ENCODE results near the gene ARRB1. TPM values are rescaled to one million over a fixed set of nuclear protein-coding genes. Genes with fewer than 3 reads are reported as not detected.
"Not testable (repeated sequence)": the region's sequence is repeated elsewhere in the genome, so short reads cannot be mapped to it uniquely, and the experiment has no call there.

The ARRB1 gene
- total RNA-seq, 1 donor from 2014 or later: 1.0 TPM

DNA sequence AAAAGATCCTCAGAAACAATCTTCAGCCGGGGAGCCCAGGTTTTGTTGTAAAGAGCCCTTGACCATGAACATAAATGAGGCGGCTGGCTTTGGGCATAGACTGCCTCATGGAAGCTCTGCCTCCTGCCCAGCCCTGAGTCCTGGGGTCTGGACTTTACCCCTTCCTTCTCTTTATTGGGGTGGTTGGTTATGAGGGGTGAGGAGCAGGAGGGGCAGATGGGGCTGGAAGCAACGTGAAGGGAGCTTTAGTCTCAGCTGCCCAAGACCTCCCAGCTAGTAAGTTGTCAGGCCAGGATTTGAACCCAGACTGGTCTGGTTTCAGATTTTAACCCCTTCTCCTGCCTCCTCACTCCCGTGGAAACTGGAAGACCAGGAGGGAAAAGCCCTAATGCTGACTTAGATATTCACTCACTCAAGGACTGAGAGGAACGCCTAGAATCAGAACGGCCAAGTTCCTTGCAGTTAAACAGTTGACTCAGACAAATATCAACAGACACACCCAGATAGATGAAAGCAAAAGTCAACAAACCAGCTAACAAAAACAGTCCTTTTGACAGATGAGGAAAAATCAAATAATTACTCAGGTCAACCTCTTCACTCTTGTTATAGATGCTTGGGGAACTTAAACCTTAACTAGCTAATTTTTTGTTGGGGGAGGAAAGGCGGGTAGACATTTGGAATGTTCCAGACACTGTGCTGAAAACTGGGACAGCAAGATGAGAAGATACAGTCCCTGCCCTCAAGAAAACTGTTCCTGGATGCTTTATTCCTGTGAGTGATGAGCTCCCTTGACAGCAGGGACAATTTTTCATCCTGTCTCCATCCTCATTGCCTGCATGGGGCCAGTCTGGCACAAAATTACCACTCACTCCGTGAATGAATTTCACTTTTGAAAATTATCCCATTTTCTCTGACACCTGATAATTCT is 20.8 kb upstream of the ARRB1 start:
- Histone ChIP-seq H3K4me3 (no peak overlapping the region), H2AFZ (replicated peaks) (no peak overlapping the region)

DNA sequence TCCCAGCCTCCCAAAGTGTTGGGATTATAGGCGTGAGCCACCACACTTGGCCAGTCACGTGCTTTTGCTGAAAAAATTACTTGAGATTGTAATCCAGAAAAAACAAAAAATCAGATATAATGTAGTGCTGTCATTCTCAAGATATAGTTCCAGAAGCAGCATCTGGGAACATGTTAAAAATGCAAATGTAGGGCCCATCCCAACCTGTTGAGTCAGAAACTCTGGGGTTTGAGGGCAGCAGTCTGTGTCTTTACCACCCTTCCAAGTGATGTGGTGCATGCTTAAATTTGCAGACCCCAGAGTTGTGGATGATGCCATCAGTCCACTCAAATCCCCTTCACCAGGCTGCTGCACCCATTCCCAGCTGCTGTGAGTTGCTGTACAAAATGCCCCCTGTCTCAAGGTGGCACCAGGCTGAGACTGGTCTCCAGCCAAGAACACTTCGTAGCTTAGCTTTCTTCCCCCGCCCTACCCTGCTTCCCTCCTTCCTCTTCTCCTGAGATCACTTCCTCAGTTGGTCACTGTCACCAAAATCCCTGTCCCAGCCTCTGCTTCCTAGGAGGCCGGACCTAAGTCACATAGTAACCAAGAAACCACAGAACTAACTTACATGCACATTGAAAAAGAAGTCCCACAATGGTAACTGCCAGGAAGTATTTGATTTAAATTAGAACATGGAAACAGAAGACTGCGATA is 18.2 kb upstream of the ARRB1 start:
- no peak overlapping the region for H3K4me3 ChIP-seq
- peaks cover 4% of the 10 kb centered on the region for H3K27me3 Mint-ChIP-seq (ENCODE audit: insufficient read depth, low read depth)
- H3K9ac ChIP-seq: no peak overlapping the region
- no peak overlapping the region for H3K4me2 ChIP-seq
- H3F3A ChIP-seq (ENCODE audit: low read depth): no peaks in the 10 kb centered on the region
- no peak overlapping the region for H3K27ac Mint-ChIP-seq
- no peaks in the 10 kb centered on the region for H3K4me1 Mint-ChIP-seq
- DNase-seq (ENCODE audit: low spot score): no peak
- peaks cover 7% of the 10 kb centered on the region for H3K9me3 Mint-ChIP-seq
- no peaks in the 10 kb centered on the region for H3K27me3 ChIP-seq
- H3K79me2 ChIP-seq (ENCODE audit: low read depth): no peaks in the 10 kb centered on the region
- H3K4me3 Mint-ChIP-seq: no peak overlapping the region
- no peaks in the 10 kb centered on the region for H3K9me3 ChIP-seq (ENCODE audit: low read depth)
- H3K36me3 Mint-ChIP-seq: no peaks in the 10 kb centered on the region
- H3K4me1 ChIP-seq: no peaks in the 10 kb centered on the region
- H3K36me3 ChIP-seq: no peaks in the 10 kb centered on the region
- H3K27ac ChIP-seq: no peak overlapping the region
- TF ChIP-seq EZH2phosphoT487 (IDR thresholded peaks at IDR 0.05) (no peak), EZH2 (IDR thresholded peaks at IDR 0.05) (no peak)
- TF ChIP-seq, protein P1, sequence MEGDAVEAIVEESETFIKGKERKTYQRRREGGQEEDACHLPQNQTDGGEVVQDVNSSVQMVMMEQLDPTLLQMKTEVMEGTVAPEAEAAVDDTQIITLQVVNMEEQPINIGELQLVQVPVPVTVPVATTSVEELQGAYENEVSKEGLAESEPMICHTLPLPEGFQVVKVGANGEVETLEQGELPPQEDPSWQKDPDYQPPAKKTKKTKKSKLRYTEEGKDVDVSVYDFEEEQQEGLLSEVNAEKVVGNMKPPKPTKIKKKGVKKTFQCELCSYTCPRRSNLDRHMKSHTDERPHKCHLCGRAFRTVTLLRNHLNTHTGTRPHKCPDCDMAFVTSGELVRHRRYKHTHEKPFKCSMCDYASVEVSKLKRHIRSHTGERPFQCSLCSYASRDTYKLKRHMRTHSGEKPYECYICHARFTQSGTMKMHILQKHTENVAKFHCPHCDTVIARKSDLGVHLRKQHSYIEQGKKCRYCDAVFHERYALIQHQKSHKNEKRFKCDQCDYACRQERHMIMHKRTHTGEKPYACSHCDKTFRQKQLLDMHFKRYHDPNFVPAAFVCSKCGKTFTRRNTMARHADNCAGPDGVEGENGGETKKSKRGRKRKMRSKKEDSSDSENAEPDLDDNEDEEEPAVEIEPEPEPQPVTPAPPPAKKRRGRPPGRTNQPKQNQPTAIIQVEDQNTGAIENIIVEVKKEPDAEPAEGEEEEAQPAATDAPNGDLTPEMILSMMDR (IDR thresholded peaks at IDR 0.05): no peak
- H2AFZ ChIP-seq (replicated peaks): no peak overlapping the region
- no peaks in the 10 kb centered on the region for H4K20me1 ChIP-seq (ENCODE audit: low read depth)

More for the DNA sequence above, 20.8 kb upstream of the ARRB1 start:
- Histone ChIP-seq H3K27me3 (no peaks in the 10 kb centered on the region), H3K9ac (no peak overlapping the region), H3K36me3 (no peaks in the 10 kb centered on the region), H4K20me1 (ENCODE audit: low read depth) (no peaks in the 10 kb centered on the region), H3K4me1 (no peaks in the 10 kb centered on the region), H3K79me2 (ENCODE audit: low read depth) (no peaks in the 10 kb centered on the region), H3K27ac (no peak overlapping the region), H3F3A (ENCODE audit: low read depth) (no peaks in the 10 kb centered on the region), H3K9me3 (ENCODE audit: low read depth) (no peaks in the 10 kb centered on the region), H3K4me2 (no peak overlapping the region)
- no peak overlapping the region for H3K4me3 Mint-ChIP-seq
- peaks cover 7% of the 10 kb centered on the region for H3K9me3 Mint-ChIP-seq
- H3K27ac Mint-ChIP-seq: no peak overlapping the region
- TF ChIP-seq EZH2 (IDR thresholded peaks at IDR 0.05) (no peak), EZH2phosphoT487 (IDR thresholded peaks at IDR 0.05) (no peak)
- TF ChIP-seq, protein P1 (IDR thresholded peaks at IDR 0.05): no peak
- H3K27me3 Mint-ChIP-seq (ENCODE audit: insufficient read depth, low read depth): peaks cover 6% of the 10 kb centered on the region
- no peaks in the 10 kb centered on the region for H3K4me1 Mint-ChIP-seq
- DNase-seq (ENCODE audit: low spot score): no peak
- H3K36me3 Mint-ChIP-seq: no peaks in the 10 kb centered on the region

DNA sequence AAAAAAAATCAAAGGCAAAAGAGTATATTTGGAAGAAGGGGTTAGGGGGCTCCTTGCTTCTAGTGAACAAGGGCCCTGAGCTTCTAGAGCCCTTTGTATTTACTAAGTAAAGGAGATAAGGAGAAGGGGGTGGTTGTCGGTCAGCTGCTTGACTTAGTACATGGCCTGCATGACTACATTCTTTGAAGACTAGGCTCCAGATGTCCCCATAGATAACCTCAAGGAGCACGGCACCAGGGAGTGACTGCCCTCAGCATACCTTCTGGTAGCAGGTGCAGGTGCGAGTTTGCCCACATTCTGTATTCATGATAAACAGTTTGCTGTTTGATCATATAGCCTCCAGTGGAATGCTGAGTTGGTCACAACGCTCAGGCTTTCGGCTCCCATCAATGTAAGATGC is 15.4 kb upstream of the ARRB1 start:
- H3K4me3 Mint-ChIP-seq; H3K27ac Mint-ChIP-seq; H3K4me1 ChIP-seq; DNase-seq (ENCODE audit: low spot score); H3K36me3 ChIP-seq; H3F3A ChIP-seq (ENCODE audit: low read depth); H3K9me3 Mint-ChIP-seq; H2AFZ ChIP-seq (replicated peaks); H3K9me3 ChIP-seq (ENCODE audit: low read depth); H3K4me1 Mint-ChIP-seq; H3K27me3 ChIP-seq; H3K4me2 ChIP-seq; H3K4me3 ChIP-seq; H3K27ac ChIP-seq; H4K20me1 ChIP-seq (ENCODE audit: low read depth); H3K36me3 Mint-ChIP-seq; H3K79me2 ChIP-seq (ENCODE audit: low read depth); H3K9ac ChIP-seq; H3K27me3 Mint-ChIP-seq (ENCODE audit: insufficient read depth, low read depth): not testable (repeated sequence)

Measured in neural progenitor cell (in vitro differentiated cells).